Right ventricle myocardium superior (tissue), 1 donor: ENCODE data around the gene SCAF8. TPM values are rescaled to one million over a fixed set of nuclear protein-coding genes. Genes with fewer than 3 reads are reported as not detected.

Experiments used
- ATAC-seq: fragments of 200-7000 bp; cut with Tn5 transposase; one replicate; pipeline ENCODE4 v1.9.1; 2020; ENCODE audit warnings: mild to moderate bottlenecking; ENCODE audit not compliant: poor library complexity
- DNase-seq: peaks from one replicate; pipeline ENCODE4 v3.0.0-alpha.2; 2020
- intact Hi-C: fragments of 100-400 bp; cut with DNase I; formaldehyde crosslinking; loops from one replicate; pipeline ENCODE4 v1.11.2; 2022
- total RNA-seq: library from RNA; stranded (reverse); fragmentation: NEBNext Ultra II Directional; extraction: Animal tissue kit (Norgen Biotek cat#: 25700); gene quantifications from one replicate; pipeline ENCODE4 v1.2.1, GENCODE V29; 2021
- donor health status: DM: no; HTN: yes; CAD: no; lungs with severe emphysema.

Gene SCAF8
- total RNA-seq, 1 donor from 2014 or later: 43.0 TPM

DNA sequence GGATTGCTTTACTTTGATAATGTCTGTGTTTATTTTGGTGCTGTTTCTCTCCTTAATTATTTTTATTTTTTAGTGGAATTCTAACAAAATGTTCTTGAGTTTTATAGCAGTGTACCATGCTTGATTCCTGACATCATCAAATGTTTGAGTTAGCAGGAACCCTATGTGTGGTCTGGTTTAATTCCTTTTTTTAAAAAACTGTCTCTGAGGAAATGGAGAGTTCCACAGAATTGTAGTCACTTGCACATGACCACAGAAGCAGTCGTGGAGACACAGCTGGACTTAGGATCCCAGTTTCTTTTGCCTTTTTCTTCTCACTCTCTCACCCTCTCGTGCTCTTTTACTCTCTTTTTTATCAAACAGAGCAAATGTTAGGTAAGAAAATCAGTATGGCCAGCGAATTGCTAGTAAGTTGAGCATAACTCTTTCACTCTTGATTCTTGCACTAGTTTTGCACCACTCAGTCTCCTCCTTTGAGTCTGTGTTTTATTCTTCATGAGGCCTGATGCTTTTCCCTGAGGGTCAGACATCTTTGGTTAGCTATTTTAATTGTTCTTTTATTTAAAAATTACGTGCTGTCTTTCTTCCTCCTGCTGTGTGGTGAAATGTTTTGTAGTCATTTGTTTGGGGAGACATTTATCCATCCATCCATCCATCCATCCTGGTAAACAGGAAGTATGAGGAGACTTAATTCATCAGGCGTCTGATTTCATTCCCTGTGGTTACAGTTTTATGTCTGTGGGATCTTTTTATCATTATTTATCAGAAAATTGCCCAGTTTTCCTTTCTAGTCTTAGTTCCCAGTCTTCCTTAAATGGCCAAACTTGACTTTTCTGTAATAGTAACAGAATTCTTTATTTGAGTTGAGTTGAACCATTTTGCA, 83.0 kb downstream of the SCAF8 start:
- ATAC-seq: no peak
- no peak for DNase-seq
- intact Hi-C loops: no loop called here

DNA sequence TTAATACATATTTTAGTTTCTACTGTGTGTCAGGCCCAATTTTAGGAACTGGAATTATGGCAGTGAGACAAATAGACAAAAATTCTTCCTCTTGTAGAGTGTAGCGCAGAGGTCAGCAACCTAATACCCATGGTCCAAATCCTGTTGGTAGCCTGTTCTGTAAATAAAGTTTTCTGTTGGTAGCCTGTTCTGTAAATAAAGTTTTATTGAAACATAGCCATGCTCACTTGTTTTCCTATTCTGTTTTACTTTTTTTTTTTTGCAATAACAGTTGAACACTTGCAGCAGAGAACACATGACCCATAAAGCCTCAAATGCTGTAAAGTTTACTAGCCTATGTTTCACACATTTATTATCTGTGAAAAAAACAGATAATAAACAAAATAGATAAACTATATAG, 87.9 kb downstream of the SCAF8 start:
- intact Hi-C loops: no loop called here
- ATAC-seq: no peak
- no peak for DNase-seq

DNA sequence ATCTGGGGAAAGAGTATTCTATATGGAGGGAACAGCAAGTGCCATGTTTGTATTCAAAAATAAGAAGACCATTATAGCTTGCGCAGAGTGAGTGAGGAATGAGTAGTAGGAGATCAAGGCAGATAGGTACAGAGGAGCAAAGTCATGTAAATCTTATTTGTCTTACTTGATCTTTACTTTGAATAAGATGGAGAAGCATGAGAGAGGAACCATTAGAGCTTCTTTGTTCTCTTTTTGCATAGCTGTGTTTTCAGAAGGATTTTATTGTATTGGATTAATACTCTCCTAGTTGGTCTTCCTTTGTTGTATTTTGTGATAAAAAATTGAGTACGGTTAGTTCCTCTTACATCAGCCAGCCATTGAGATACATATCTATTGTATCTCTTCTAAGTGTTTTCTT, 88.4 kb downstream of the SCAF8 start:
- intact Hi-C loops: no loop called here
- ATAC-seq: no peak
- no peak for DNase-seq

DNA sequence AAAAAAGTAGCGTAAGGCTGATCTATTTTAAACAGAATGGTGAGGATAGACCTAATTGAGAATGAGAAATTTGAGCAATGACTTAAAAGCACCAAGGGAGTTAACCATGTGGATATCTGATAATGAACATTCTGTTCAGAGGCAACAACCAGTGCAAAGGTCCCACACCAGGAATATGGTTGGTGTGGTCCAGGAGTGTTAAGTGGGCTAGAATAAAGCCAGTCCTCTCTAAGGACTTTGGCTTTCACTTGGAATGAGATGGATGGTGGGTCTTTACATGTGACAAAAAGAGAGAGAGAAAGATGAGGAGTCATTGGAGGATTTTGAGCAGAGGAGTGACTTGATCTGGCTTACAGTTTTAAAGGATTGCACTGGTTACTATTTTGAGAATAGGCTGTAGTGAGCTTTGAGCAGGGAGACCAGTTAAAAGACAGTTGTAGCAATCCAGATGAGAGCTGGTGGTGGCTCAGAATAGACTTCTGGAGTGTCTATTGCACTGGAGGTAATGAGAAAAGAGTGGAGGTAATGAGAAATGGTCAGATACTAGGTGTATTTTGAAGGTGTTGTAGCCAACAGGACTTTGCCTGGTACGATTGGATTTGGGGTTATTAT, 89.8 kb downstream of the SCAF8 start:
- ATAC-seq: peak; percentile 90
- DNase-seq: no peak
- intact Hi-C loops: no loop called here

DNA sequence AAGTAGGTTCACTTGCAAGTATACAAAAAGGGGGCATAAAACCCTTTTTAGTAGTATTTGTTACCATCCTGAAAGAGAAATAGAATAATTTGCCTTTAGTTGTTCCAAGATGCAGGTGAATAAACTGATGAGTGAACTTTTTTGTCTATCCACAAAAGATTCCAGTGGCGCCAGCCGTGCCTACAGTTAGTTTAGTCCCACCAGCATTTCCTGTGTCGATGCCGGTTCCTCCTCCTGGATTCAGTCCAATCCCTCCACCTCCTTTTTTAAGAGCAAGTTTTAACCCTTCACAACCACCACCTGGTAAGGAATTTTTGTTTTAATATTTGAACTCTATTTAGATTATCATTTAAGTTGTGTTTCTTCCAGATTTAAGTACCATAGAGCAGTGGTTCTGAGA, 90.9 kb downstream of the SCAF8 start:
- ATAC-seq: no peak

DNA sequence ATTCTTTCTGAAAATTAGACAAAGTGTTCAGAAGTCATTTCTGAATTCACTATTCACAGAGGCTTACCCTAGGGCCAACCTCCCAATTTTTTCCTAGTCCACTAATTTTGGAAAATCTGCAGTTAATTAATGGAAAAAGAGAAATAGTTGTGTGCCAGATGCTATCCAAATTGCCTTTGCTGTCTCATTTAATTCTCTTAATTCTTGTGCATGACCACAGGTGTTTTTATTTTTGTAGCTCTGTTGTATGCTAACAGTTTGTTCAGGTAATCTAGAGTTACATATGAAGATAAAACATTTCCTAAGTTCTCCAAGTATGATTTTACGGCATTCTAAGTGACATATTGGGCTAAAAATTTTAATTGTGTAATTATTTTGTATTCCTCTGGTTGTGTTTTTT, 96.8 kb downstream of the SCAF8 start:
- ATAC-seq: no peak
- DNase-seq: no peak
- intact Hi-C loops: no loop called here

More for the DNA sequence above, 90.9 kb downstream of the SCAF8 start:
- DNase-seq: no peak
- intact Hi-C loops: no loop called here

DNA sequence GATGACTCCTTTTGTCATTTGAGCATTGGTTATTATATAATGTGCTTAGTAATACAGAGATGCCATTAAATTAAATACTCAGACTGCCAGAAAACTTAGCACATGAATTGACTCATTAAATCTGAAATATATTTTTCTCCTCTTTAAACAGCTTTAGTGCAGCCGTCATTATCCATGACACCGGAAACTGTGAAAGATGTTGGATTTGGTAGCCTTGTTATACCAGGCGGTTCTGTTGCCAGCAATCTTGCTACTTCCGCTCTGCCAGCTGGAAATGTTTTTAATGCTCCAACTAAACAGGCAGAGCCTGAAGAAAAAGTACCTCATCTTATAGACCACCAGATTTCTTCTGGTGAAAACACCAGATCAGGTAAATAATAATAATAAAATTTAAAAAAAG, 97.6 kb downstream of the SCAF8 start:
- ATAC-seq (no peak), DNase-seq (no peak)
- intact Hi-C loops: no loop called here

DNA sequence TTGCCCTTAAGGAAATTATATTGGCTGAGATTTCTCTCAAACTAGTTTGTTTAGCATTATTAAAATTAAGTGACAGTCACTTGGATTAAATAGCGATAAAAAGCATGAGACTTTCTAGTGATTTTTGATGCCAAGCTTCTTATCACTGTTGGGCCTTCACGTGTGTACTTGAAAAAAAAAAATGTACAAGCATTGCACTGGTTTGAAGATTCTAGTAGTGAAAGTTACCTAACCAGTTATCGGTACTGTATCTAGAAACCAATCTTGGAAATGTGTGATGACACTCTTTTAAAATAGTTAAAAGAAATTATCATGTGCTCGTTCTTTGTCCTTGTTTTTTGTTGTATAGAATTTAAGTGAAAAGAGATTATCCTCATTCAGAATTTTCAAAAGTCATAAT, 102.1 kb downstream of the SCAF8 start:
- intact Hi-C loops: no loop called here
- DNase-seq: no peak
- no peak for ATAC-seq

DNA sequence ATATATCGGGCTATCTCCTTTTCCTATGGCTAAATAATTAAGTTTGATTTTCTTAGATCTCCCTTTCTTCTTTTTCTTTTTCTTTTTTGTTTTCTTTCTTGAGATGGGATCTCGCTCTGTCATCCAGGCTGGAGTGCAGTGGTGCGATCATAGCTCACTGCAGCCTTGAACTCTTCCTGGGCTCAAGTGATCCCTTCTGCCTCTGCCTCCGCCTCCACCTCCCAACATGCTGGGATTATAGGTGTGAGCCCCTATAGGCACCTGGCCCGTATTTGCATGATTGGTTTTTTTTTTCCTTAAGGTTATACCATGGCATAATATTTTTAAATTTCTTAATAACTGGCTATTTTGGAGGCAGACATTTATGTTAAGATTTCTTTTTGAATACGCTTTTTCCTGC, 106.3 kb downstream of the SCAF8 start:
- ATAC-seq (no peak), DNase-seq (no peak)
- intact Hi-C loops: no loop called here

DNA sequence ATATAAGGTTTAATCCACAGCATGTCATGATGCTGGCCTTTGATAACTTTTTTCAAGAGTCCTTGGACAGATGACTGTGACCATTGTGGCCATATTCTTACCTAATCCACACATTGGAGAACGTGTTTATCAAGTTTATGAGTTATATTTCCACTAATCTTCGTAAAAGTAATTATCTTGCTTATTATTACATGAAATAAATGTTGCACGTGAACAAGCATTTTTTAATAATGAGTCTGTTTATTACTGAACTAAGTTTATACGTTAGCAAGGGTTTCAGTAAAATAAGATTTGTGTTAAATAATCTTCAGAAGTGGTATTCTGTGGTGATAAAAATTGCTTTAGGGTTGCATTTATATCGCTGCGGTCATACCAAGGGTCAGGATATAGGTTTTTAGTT, 107.1 kb downstream of the SCAF8 start:
- no peak for ATAC-seq
- no peak for DNase-seq
- intact Hi-C loops: no loop called here

DNA sequence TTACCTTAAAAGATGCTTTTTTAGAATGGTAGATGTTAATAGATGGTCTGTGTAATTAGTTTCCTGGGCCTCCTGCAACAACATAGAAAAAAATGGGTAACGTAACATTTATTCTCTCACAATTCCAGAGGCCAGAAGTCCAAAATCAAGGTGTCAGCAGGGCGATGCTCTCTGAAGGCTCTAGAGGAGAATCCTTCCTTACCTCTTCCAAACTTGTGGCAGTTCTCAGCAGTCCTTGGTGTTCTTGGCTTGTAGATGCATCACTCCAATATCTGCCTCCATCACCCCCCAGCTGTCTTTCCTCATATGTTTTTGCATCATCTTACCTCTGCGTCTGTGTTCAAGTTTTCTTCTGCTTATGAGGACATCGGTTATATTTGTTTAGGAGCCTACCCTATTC, 107.9 kb downstream of the SCAF8 start:
- intact Hi-C loops: no loop called here
- DNase-seq: no peak
- ATAC-seq: no peak

DNA sequence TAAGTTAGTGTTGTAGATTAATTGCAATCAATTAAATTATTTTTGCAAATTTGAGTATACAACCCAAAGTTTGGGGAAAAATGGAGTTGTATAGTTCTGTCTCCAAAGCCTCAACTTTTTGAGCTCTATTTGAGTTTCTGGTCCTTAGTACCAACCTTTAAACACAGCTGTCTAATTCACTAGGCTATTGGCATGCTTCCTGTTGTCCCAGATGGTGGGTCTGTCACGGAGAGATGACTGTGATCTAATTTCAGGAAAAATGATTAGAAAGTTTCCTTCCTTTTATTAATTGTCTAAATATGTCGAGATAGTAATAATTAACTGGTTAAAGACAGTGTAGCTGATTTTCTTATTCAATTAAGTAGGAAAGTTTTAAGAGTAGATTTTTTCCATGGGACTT, 109.6 kb downstream of the SCAF8 start:
- ATAC-seq: no peak
- DNase-seq: no peak
- intact Hi-C loops: no loop called here

DNA sequence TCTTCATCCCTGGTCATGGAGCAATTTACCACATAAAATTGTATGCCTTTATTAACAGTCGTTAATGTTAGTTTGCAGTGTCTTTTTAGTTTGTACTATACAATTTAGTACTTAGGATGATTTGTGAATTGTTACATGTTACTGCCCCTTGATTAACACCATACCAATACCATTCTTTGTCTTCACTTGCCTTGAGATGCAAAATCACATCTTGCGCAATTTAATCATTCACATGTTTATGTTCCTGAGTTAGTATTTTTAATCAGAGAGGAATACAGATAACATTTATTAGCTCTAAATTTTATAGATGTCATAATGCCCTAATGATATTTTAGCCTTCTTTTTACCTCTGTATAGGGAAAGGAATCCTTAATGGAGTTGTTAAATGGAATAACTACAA, 114.1 kb downstream of the SCAF8 start:
- DNase-seq (no peak), ATAC-seq (no peak)
- intact Hi-C loops: no loop called here

DNA sequence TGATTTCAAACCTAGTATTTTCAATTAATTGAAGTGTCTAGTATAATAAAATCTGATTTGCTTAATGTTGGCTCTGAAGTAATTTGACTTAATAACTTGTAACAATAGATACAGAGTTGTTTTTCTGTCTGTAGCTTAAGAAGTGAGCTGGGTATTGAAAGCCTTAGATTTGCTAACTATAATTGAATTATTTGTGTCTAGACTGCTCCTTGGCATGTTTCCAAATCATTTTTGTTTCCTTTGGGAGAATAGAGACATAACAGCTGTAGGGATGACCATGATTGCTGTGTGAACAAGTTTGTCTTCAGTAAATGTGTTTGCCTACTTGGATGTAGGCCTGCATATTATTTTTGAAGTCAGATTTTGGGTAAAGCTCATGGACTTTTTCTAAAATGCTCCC, 115.4 kb downstream of the SCAF8 start:
- ATAC-seq: no peak
- DNase-seq: no peak
- intact Hi-C loops: no loop called here

DNA sequence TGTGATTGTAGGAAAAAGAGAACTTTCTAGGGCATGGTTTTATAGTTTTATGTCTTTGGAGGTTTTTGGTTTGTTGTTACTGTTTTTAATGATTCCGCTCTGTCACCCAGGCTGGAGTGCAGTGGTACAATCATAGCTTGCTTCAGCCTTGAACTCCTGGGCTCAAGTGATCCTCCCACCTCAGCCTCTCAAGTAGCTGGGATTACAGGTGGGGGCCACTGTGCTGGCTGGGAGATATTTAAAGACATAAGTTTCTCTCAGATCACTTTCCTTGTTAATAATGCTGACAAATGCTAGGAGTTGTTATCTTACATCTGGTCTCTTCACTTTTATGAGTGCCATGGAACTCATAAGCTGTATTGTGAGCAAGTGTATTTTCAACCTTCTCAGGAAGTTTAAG, 116.3 kb downstream of the SCAF8 start:
- no peak for ATAC-seq
- intact Hi-C loops: no loop called here
- DNase-seq: no peak

DNA sequence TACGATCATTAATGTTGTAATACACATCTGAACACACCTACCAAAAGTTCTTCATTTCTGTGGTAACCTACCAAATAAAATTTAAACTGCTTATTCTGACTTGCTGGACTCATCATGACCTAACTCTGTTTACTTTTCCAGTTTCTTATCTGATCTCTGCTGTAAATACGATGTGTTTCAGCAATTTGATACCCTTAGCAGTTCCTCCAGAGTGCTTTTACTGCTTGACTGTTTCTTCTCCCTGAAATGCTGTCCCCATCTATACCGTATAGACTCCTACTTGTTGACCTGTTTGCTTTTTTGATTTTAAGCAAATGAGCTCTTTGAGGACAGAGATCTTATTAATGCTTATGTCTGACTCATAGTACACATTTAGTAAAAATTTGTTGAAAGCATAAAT, 119.5 kb downstream of the SCAF8 start:
- ATAC-seq: no peak
- intact Hi-C loops: no loop called here
- no peak for DNase-seq

DNA sequence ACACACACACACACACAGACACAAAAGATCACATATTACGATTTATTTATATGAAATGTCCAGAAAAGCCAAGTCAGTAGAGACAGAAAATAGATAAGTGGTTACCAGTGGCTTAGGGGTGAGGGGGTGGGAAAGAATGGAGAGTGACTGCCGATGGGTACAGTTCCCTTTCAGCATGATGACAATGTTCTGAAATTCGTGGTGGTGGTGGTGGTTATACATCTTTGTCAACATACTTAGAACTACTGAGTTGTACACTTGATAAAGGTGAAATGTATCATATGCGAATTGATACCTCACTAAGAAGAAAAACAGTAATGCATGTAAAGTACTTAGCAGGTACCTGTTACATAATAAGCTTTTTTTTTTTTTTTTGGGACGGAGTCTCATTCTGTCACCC, 124.3 kb downstream of the SCAF8 start:
- no peak for ATAC-seq
- no peak for DNase-seq
- intact Hi-C loops: no loop called here

DNA sequence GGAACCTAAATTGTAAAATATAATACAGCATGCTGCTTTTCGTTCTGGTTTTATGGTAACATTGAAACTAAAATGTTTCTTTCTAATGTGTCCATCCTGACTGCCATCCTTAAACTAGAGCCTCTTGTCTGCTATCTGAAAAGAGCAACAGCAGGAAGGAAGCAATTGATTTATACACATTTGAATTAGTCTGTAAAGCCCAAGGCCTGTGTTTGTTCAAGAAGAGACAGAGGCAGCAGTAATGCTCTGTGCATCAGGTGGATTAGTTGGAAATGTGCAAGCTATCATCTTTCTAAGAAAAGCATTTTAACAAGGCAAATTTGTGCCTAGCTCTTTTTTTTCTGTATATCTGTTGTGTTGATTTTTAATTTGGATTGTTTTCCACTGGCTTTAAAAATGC, 128.6 kb downstream of the SCAF8 start:
- intact Hi-C loops: no loop called here
- no peak for DNase-seq
- ATAC-seq: no peak

DNA sequence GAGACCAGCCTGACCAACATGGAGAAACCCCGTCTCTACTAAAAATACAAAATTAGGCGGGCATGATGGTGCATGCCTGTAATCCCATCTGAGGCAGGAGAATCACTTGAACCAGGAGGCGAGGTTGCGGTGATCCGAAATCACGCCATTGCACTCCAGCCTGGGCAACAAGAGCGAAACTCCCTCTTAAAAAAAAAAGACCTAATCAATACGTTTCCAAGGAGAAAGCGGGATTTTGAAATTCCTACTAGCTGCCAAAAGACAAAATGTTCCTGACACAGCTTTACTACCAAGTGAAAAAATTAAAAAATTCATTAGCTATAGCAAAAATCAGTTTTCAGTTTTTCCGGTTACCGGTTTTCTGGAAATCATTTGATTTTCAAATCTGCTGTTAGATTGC, 129.3 kb downstream of the SCAF8 start:
- intact Hi-C loops: no loop called here
- no peak for DNase-seq
- ATAC-seq: no peak

DNA sequence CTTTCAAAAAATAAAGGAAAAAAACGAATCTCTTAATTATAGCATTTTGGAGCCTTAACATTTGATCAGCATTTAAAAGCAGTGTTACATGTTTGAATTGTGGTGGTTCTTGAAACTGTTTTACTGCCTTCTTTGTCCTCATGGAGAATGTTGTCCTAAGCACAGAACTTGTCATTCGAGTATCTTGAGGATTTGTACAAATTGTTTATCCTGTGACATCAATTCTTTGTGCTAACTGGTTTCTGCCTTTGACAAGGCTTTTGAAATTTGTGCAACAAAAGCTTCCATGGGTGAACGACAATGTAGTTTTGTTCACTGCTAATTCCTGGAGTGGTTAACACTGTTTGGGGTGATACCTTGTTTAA, 130.8 kb downstream of the SCAF8 start:
- ATAC-seq: no peak
- intact Hi-C loops: no loop called here
- no peak for DNase-seq

DNA sequence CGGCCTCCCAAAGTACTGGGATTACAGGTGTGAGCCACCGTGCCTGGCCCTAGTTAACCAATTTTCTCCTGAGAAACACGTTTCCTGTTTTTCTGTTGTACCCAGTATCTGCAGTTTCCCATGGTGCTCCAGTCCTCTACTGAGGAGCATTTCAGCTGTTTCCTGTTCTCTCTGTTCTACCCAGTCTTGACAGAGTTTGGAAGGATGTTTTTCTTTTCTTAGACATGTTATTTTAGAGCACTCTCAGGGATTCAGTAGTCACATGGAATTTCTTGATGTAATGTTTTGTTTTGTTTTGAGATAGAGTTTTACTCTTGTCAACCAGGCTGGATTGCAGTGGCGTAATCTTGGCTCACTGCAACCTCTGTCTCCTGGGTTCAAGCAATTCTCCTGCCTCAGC, 132.1 kb downstream of the SCAF8 start:
- intact Hi-C loops: no loop called here
- DNase-seq: no peak

More for the DNA sequence above, 132.1 kb downstream of the SCAF8 start:
- no peak for ATAC-seq
